Measurements from ENCODE around the gene SOX13.

SOX13 gene

GRCh38 chr1:204106825-204107224 lies 33.9 kb downstream of the SOX13 start:
- DNase-seq (ENCODE audit: low read depth) = no peak
- TF ChIP-seq CTCF (IDR thresholded peaks at IDR 0.05; ENCODE audit: control insufficient read depth, extremely low read depth, insufficient read depth) = no peak
- no peak overlapping the region for H3K4me3 ChIP-seq (ENCODE audit: low read depth, low read length)

- H3K4me3 ChIP-seq (ENCODE audit: low read depth, low read length) = no peak overlapping the region
- TF ChIP-seq CTCF (IDR thresholded peaks at IDR 0.05; ENCODE audit: control insufficient read depth, extremely low read depth, insufficient read depth) = no peak
Measured at GRCh38 chr1:204107892-204108291, 35.0 kb downstream of the SOX13 start.

GRCh38 chr1:204108312-204109141 lies 35.6 kb downstream of the SOX13 start:
- TF ChIP-seq CTCF (IDR thresholded peaks at IDR 0.05; ENCODE audit: control insufficient read depth, extremely low read depth, insufficient read depth) = no peak
- DNase-seq (ENCODE audit: low read depth) = no peak
- no peak overlapping the region for H3K4me3 ChIP-seq (ENCODE audit: low read depth, low read length)

More at GRCh38 chr1:204107892-204108291, 35.0 kb downstream of the SOX13 start:
- DNase-seq (ENCODE audit: low read depth) = no peak

- TF ChIP-seq CTCF (IDR thresholded peaks at IDR 0.05; ENCODE audit: control insufficient read depth, extremely low read depth, insufficient read depth) = no peak
- DNase-seq (ENCODE audit: low read depth) = no peak
Measured at GRCh38 chr1:204110894-204111633, 38.1 kb downstream of the SOX13 start.

GRCh38 chr1:204112876-204113730 lies 40.2 kb downstream of the SOX13 start:
- DNase-seq (ENCODE audit: low read depth) = no peak
- no peak overlapping the region for H3K4me3 ChIP-seq (ENCODE audit: low read depth, low read length)
- no peak for TF ChIP-seq CTCF (IDR thresholded peaks at IDR 0.05; ENCODE audit: control insufficient read depth, extremely low read depth, insufficient read depth)

More at GRCh38 chr1:204110894-204111633, 38.1 kb downstream of the SOX13 start:
- H3K4me3 ChIP-seq (ENCODE audit: low read depth, low read length) = no peak overlapping the region

GRCh38 chr1:204113896-204114295 lies 41.0 kb downstream of the SOX13 start:
- no peak overlapping the region for H3K4me3 ChIP-seq (ENCODE audit: low read depth, low read length)
- no peak for DNase-seq (ENCODE audit: low read depth)
- TF ChIP-seq CTCF (IDR thresholded peaks at IDR 0.05; ENCODE audit: control insufficient read depth, extremely low read depth, insufficient read depth) = no peak
